A673 (cell line): ENCODE results near the gene UBLCP1. TPM values are rescaled to one million over a fixed set of nuclear protein-coding genes. Genes with fewer than 3 reads are reported as not detected.
"Not testable (repeated sequence)": the region's sequence is repeated elsewhere in the genome, so short reads cannot be mapped to it uniquely, and the experiment has no call there.

Experiments
- BruUV-seq: library from RNA; stranded (reverse); fragments of 400-500 nt; replicated peaks from 2 replicates; lab custom pipeline; 2021; lab: Mats Ljungman, UMichigan
- CTCF ChIA-PET: fragments of 300-600 bp; sonication (Branson Sonifier 250); formaldehyde crosslinking; loops from one replicate; lab custom pipeline; 2022; ENCODE audit warnings: antibody characterized with exemption; lab: Charles Lee
- POLR2A ChIA-PET: fragments of 300-600 bp; sonication (Branson Sonifier 250); formaldehyde crosslinking; loops from one replicate; lab custom pipeline; 2022; ENCODE audit warnings: antibody characterized with exemption; ENCODE audit not compliant: low non-redundant PET; lab: Charles Lee
- DNase-seq: peaks from one replicate; pipeline ENCODE4 v3.0.0-alpha.2; 2015; ENCODE audit warnings: low spot score
- H3K27ac ChIP-seq: fragments of 200-600 bp; sonication (generic); 2 replicates; pipeline ENCODE4 v1.5.1; 2016; ENCODE audit warnings: mixed run types, low read depth, mild to moderate bottlenecking, mixed read lengths, antibody characterized with exemption, low read length; ENCODE audit not compliant: poor library complexity, severe bottlenecking
- H3K27me3 ChIP-seq: fragments of 200-600 bp; sonication (generic); replicated peaks from 2 replicates; pipeline ENCODE4 v1.6.1; 2017; ENCODE audit warnings: mixed run types, low read depth, mild to moderate bottlenecking, mixed read lengths, antibody characterized with exemption, low read length; ENCODE audit not compliant: insufficient read depth, poor library complexity
- H3K36me3 ChIP-seq: fragments of 200-600 bp; sonication (generic); 2 replicates; pipeline ENCODE4 v1.6.1; 2016; ENCODE audit warnings: mixed run types, mild to moderate bottlenecking, mixed read lengths, antibody characterized with exemption, low read length; ENCODE audit not compliant: insufficient read depth, poor library complexity, severe bottlenecking
- H3K4me1 ChIP-seq: fragments of 200-600 bp; sonication (generic); 2 replicates; pipeline ENCODE4 v1.6.1; 2017; ENCODE audit warnings: mixed run types, mild to moderate bottlenecking, mixed read lengths, antibody characterized with exemption, low read length; ENCODE audit not compliant: insufficient read depth, poor library complexity, severe bottlenecking
- H3K4me3 ChIP-seq: fragments of 200-600 bp; sonication (generic); 2 replicates; pipeline ENCODE4 v1.5.1; 2016; ENCODE audit warnings: low read depth, mixed run types, mild to moderate bottlenecking, mixed read lengths, low read length; ENCODE audit not compliant: poor library complexity, severe bottlenecking
- H3K9me3 ChIP-seq: fragments of 200-600 bp; sonication (generic); 2 replicates; pipeline ENCODE4 v1.6.1; 2016; ENCODE audit warnings: mixed run types, low read depth, mild to moderate bottlenecking, mixed read lengths, antibody characterized with exemption, low read length; ENCODE audit not compliant: poor library complexity, severe bottlenecking
- EZH2 ChIP-seq: fragments of 200-600 bp; sonication (generic); IDR thresholded peaks from 2 replicates; pipeline ENCODE4 v1.6.1; 2017; ENCODE audit warnings: borderline replicate concordance, low read depth, mild to moderate bottlenecking, mixed read lengths, antibody characterized with exemption, low read length; ENCODE audit not compliant: poor library complexity, severe bottlenecking
- intact Hi-C: fragments of 100-400 bp; cut with micrococcal nuclease; formaldehyde crosslinking; loops from one replicate; pipeline ENCODE4 v1.10.0; 2022; ENCODE audit not compliant: unreplicated experiment
- total RNA-seq: library from RNA; stranded (reverse); gene quantifications from 2 replicates; pipeline ENCODE4 v1.2.3, GENCODE V29; 2021
- TF ChIP-seq, protein P1 (sequence below): fragments of 300-800, 200-600 bp; sonication (generic); conservative IDR thresholded peaks from 2 replicates; pipeline ENCODE4 v1.5.1; 2017; ENCODE audit warnings: low read depth, mild to moderate bottlenecking, antibody characterized with exemption, low read length, moderate library complexity, mixed read lengths

The UBLCP1 gene
- total RNA-seq, 1 experiment from 2014 or later: 23.8 TPM

GRCh38 chr5:159290741-159291140 is 27.7 kb downstream of the UBLCP1 start:
- TF ChIP-seq EZH2: no peak
- TF ChIP-seq, protein P1, sequence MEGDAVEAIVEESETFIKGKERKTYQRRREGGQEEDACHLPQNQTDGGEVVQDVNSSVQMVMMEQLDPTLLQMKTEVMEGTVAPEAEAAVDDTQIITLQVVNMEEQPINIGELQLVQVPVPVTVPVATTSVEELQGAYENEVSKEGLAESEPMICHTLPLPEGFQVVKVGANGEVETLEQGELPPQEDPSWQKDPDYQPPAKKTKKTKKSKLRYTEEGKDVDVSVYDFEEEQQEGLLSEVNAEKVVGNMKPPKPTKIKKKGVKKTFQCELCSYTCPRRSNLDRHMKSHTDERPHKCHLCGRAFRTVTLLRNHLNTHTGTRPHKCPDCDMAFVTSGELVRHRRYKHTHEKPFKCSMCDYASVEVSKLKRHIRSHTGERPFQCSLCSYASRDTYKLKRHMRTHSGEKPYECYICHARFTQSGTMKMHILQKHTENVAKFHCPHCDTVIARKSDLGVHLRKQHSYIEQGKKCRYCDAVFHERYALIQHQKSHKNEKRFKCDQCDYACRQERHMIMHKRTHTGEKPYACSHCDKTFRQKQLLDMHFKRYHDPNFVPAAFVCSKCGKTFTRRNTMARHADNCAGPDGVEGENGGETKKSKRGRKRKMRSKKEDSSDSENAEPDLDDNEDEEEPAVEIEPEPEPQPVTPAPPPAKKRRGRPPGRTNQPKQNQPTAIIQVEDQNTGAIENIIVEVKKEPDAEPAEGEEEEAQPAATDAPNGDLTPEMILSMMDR: no peak
- ChIA-PET CTCF (no interaction called here), POLR2A (no interaction called here)
- Histone ChIP-seq H3K4me3 (no peak overlapping the region), H3K36me3 (peaks cover 3% of the 10 kb centered on the region), H3K27me3 (no peaks in the 10 kb centered on the region), H3K9me3 (no peaks in the 10 kb centered on the region), H3K27ac (no peak overlapping the region), H3K4me1 (no peaks in the 10 kb centered on the region)
- no peak for DNase-seq
- BruUV-seq: no TSS peak
- intact Hi-C loops: no loop called here

DNA sequence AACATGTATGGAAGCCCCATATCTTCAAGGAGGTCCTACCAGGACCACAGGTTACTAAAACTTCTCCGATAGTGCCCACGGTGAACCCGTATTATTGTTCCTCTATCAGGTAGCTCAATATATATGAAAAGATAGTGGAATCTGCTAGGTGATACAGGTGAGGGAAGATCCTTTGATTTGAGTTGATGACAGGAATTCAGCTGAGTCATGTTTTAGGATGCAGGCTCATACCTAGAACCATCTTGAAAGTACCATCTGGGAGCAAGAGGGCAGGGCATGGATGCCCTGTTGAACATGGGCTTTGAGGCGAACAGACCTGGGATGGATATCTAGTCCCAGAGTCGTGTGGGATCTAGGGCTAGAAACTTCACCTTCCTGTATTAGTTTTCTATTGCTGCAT is 31.8 kb downstream of the UBLCP1 start:
- no peak overlapping the region for H3K4me3 ChIP-seq
- H3K36me3 ChIP-seq: no peaks in the 10 kb centered on the region
- no peaks in the 10 kb centered on the region for H3K27me3 ChIP-seq
- no peaks in the 10 kb centered on the region for H3K4me1 ChIP-seq
- TF ChIP-seq, protein P1: no peak
- no peak for TF ChIP-seq EZH2
- BruUV-seq: no TSS peak
- ChIA-PET POLR2A (interaction anchor here (0.6 kb wide), 1 partner anchor 512 kb away, joined by 6 read pairs; no protein-coding TSS in a partner anchor), CTCF (interaction anchor here (0.6 kb wide), 1 partner anchor 1133 kb away, joined by 12 read pairs; no protein-coding TSS in a partner anchor)
- H3K27ac ChIP-seq: no peak overlapping the region
- intact Hi-C loops: no loop called here
- no peak for DNase-seq
- H3K9me3 ChIP-seq: no peaks in the 10 kb centered on the region

- H3K9me3 ChIP-seq, H3K27ac ChIP-seq, intact Hi-C loops, H3K27me3 ChIP-seq, H3K4me3 ChIP-seq, CTCF ChIA-PET, H3K36me3 ChIP-seq, DNase-seq, POLR2A ChIA-PET, H3K4me1 ChIP-seq, BruUV-seq: not testable (repeated sequence)
Observed at GRCh38 chr5:159297300-159297699, 34.2 kb downstream of the UBLCP1 start.

DNA sequence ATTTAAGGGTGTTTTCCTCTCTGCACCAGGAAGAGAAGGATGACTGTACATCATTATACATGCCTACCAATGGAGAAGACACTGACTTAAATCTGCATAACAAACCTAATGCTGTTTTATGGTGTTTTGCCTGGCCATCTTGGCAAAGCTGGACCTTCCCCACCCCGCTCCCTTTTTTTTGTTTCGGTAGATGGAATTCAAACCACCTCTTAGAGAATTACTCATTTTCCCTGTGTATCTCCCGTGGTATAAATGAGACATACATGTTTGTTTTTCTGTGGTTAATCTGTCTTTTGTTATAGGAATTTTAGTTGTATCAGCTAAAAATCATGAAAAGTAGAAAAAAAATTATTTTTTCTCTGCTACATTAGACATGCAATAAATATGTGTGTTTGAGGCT is 38.4 kb downstream of the UBLCP1 start:
- intact Hi-C loops: no loop called here
- ChIA-PET POLR2A (no interaction called here), CTCF (no interaction called here)
- BruUV-seq: no TSS peak
- DNase-seq: peak; percentile 66
- no peaks in the 10 kb centered on the region for H3K27me3 ChIP-seq
- TF ChIP-seq, protein P1: no peak
- no peak for TF ChIP-seq EZH2
- H3K9me3 ChIP-seq: peaks cover 3% of the 10 kb centered on the region
- H3K4me3 ChIP-seq: no peak overlapping the region
- H3K27ac ChIP-seq: no peak overlapping the region
- no peaks in the 10 kb centered on the region for H3K36me3 ChIP-seq
- no peaks in the 10 kb centered on the region for H3K4me1 ChIP-seq

DNA sequence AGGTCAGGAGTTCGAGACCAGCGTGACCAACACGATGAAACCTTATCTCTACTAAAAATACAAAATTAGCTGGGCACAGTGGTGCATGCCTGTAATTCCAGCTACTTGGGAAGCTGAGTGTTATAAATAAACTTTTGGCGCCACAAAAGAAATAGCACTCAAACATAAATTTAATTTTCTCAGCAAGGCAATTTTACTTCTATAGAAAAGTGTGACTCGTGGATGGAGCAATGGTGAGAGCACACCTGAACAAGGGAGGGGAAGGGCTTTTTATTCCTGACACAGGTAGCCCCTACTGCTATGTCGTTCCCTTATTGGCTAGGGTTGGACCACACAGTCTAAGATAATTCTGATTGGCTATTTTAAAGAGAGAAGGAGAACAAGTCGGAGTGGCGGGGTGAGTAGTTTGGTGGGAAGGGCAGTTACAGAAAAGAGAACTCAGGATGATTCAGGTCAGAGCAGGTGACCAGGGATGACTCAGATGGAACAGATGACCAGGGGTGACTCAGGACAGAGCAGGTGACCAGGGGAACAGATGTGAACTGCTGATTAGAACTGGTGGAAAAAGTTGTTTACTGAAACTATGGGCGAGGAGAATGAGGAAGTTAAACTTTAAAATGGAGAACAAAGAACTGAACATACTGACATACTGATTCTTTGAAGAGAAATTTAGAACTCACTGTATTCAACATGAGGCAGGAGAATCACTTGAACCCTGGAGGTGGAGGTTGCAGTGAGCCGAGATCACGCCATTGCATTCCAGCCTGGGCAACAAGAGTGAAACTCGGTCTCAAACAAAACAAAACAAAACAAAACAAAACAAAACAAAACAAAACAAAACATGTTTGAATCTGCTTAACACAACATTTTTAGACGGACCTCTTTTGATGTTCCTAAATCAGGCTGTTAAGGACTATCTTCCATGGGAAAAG is 39.1 kb downstream of the UBLCP1 start:
- POLR2A ChIA-PET, H3K4me1 ChIP-seq, H3K36me3 ChIP-seq, CTCF ChIA-PET, H3K9me3 ChIP-seq, H3K4me3 ChIP-seq, BruUV-seq, H3K27ac ChIP-seq, intact Hi-C loops, H3K27me3 ChIP-seq, DNase-seq: not testable (repeated sequence)
